ENCODE data around the gene RIPK3.

Gene RIPK3

DNA sequence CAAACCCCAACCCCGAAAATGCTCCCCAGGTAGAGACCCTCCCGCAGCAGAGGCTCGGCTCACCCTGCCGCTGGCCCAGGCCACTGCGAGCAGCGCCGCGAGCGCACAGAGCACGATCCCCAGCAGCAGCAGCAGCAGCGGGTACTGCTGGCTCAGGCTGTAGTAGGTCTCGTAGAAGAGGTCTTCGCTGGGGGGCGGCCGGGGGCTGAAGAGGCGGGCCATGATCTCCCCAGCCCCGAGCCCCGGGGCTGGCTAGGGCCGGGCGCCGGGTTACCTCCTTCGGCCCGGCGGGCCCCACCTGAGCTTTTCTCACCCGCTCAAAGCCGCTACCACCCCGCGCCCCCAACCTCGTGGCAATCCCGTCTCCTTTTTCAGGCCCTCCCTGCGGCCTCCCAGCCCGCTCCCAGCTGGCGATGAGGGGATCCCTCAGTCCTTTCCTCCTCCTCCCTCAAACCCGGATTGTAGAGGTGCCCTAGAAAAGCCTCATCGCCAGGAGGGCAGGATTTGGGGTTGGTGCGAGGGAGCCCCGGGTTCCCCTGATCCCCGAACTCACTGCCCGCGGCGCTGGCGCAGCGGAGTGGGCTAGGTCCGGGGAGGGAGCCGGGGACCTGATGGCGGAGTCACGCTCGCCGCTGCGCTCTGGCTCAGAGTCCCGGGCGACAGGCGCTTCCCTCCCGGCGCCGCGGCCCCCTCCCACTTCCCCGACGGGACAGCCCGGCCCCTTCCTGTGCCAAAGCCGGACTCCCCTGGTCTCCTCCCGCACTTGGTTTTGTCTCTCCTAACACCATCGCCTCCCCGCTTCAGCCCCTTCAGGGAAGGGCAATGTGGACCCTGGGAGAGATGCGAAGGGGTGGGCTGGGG is 5.1 kb downstream of the RIPK3 start, which contains the start of gene ADCY4:
Gene ADCY4 (minus strand): TSS at position 641 of the 861 bp plus-strand sequence. CDS start 419 bp downstream, at position 222.
- TF ChIP-seq SIN3A (IDR thresholded peaks at IDR 0.05; ENCODE audit: borderline replicate concordance, insufficient read depth, low read length), result no peak
- TF ChIP-seq TAF1 (IDR thresholded peaks at IDR 0.05; ENCODE audit: borderline replicate concordance, insufficient read depth, low read length), result no peak
- TF ChIP-seq, protein P1, sequence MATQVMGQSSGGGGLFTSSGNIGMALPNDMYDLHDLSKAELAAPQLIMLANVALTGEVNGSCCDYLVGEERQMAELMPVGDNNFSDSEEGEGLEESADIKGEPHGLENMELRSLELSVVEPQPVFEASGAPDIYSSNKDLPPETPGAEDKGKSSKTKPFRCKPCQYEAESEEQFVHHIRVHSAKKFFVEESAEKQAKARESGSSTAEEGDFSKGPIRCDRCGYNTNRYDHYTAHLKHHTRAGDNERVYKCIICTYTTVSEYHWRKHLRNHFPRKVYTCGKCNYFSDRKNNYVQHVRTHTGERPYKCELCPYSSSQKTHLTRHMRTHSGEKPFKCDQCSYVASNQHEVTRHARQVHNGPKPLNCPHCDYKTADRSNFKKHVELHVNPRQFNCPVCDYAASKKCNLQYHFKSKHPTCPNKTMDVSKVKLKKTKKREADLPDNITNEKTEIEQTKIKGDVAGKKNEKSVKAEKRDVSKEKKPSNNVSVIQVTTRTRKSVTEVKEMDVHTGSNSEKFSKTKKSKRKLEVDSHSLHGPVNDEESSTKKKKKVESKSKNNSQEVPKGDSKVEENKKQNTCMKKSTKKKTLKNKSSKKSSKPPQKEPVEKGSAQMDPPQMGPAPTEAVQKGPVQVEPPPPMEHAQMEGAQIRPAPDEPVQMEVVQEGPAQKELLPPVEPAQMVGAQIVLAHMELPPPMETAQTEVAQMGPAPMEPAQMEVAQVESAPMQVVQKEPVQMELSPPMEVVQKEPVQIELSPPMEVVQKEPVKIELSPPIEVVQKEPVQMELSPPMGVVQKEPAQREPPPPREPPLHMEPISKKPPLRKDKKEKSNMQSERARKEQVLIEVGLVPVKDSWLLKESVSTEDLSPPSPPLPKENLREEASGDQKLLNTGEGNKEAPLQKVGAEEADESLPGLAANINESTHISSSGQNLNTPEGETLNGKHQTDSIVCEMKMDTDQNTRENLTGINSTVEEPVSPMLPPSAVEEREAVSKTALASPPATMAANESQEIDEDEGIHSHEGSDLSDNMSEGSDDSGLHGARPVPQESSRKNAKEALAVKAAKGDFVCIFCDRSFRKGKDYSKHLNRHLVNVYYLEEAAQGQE (IDR thresholded peaks at IDR 0.05; ENCODE audit: insufficient read depth in 1 of 2, low read depth in 2 of 2, low read length in 2 of 2), result no peak
- no peak for TF ChIP-seq FOXP2 (optimal IDR thresholded peaks at IDR 0.05; ENCODE audit: borderline replicate concordance, extremely low read depth, extremely low read length, insufficient read depth)
- TF ChIP-seq POLR2AphosphoS5 (IDR thresholded peaks at IDR 0.05; ENCODE audit: low read depth, low read length), result no peak

DNA sequence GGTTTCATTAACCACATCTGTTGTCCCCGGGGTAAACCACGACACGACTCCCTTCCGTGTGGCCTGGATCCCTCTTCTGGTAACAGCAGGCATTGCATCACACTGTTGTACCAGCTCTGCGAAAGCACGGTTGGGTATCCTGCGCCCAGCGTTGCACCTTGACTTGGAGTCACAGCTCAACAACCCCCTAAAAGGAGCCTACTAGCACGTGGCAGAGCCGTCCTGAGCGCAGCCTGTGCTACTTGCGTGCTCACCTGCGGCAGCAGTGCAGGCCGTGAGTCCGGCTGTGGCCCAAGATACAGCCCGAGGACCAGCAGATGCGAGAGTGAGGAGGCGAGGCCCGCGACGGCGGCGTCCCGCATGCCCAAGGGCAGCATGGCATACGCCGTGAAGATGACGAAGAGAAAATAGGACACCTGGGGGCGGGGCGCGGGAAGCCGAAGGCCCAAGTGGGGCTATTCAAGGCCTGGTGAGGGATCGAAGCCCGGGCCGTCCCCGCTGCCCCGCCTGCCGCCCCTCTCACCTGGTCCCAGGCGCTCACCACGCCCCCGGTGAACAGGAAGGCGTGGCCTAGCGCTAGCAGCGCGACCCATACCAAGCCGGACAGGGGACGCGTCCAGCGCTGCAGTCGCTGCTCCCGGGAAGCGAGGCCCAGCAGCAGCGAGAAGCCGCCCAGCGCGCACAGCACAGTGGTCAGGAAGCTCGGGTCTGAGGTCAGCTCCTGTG is 7.4 kb downstream of the RIPK3 start:
- no peak for TF ChIP-seq FOXP2 (optimal IDR thresholded peaks at IDR 0.05; ENCODE audit: borderline replicate concordance, extremely low read depth, extremely low read length, insufficient read depth)

DNA sequence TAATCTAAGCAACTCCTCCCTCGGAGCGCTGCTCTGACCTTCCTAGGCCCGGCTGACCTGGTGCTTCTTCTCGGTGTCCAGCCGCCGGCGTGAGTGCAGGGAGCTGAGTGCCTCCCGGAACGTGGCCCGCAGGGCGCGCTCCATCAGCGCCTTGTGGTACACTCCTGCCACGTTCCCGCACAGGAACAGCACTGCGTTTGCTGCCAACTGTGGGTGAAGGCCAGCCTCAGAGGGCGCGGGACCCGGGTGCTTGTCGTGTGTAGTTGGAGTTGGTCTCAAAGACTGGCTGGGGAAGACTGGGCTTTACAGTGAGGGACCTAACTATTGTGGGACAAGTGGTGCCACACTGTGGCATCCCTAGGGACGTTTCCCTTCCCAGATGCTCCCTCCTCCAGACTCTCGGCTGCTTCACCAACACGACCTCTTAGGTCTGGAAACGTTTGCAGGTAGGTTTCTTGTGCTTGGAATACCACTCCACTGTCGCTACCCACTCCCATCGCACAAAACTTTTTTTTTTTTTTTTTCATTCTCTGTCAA is 8.0 kb downstream of the RIPK3 start:
- no peak for TF ChIP-seq FOXP2 (optimal IDR thresholded peaks at IDR 0.05; ENCODE audit: borderline replicate concordance, extremely low read depth, extremely low read length, insufficient read depth)
- no peak for TF ChIP-seq POLR2AphosphoS5 (IDR thresholded peaks at IDR 0.05; ENCODE audit: low read depth, low read length)
- TF ChIP-seq, protein P1 (IDR thresholded peaks at IDR 0.05; ENCODE audit: insufficient read depth in 1 of 2, low read depth in 2 of 2, low read length in 2 of 2), result no peak
- no peak for TF ChIP-seq TAF1 (IDR thresholded peaks at IDR 0.05; ENCODE audit: borderline replicate concordance, insufficient read depth, low read length)
- TF ChIP-seq SIN3A (IDR thresholded peaks at IDR 0.05; ENCODE audit: borderline replicate concordance, insufficient read depth, low read length), result no peak

DNA sequence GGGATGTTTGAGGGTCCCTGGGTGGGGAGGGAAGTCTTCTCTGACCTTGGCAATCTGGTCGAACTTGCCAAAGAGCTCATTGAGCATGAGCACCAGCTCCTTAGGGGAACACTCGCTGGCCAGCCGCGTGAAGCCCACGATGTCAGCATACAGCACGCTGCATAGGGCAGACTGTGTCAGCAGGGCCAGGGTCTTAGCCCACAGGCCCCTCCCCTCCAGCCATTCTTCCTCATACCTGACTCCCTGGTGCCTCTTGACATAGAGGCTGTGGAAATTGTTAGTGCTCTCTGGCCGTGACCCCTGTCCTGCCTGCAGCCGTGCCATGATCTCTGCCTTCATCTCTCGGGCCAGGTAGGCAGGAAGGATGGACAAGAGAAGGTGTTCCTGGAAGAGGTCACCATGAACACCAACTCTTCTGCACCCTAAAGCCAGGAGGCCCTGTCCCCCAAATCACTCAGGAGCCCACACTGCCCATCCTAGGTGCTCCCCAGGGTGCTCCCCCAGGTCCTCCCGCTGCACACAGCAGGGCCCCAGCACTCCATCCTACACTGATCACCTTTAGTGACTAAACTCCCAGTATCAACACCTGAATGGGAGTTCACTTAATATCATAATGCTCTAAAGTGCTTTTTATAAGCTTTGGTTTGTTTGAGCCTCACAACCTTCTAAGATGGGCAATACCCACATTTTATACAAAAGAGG is 8.7 kb downstream of the RIPK3 start:
- TF ChIP-seq SIN3A (IDR thresholded peaks at IDR 0.05; ENCODE audit: borderline replicate concordance, insufficient read depth, low read length) (no peak), TAF1 (IDR thresholded peaks at IDR 0.05; ENCODE audit: borderline replicate concordance, insufficient read depth, low read length) (no peak), POLR2AphosphoS5 (IDR thresholded peaks at IDR 0.05; ENCODE audit: low read depth, low read length) (no peak), FOXP2 (optimal IDR thresholded peaks at IDR 0.05; ENCODE audit: borderline replicate concordance, extremely low read depth, extremely low read length, insufficient read depth) (no peak)
- TF ChIP-seq, protein P1 (IDR thresholded peaks at IDR 0.05; ENCODE audit: insufficient read depth in 1 of 2, low read depth in 2 of 2, low read length in 2 of 2), result no peak

DNA sequence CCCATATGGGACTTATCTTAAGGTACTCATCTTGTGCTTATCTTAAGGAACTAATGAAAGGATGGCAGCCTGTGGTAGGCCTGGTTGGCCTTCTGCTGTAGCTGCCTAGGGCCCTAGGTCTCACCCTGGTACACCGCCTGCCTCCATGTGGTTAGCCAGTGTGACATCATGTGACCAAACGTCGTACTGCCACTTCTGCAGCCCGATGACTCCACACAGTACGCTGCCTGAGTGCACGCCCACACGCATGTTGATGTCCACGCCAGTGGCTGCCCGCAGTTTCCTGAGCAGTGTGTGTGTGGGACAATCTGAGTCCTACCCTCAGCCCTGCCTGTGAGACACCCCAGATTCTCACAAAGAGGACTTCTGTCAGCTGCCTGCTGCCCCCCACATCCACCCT is 10.1 kb downstream of the RIPK3 start:
- no peak for TF ChIP-seq TAF1 (IDR thresholded peaks at IDR 0.05; ENCODE audit: borderline replicate concordance, insufficient read depth, low read length)
